ENCODE measurements around the gene ZMYND11.

DNA sequence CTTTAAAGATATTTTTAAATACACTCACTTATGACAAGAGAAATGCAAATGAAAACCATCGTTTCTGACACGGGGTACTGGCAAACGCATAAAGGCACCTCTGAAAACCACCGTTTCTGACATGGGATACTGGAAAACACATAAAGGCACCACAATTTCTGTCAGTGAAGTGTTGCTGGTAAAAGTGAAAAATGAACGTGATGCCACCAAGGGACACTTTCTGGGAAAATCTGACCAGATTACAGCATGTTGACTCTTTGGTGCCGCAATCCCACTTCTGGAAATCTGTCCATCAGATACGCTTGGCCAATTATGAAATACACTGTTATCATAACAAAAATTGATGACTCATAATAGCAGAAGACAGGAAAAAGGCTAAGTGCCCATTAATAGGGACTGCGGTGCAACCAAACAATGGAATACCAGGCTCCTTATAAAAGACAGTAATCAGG, 131.7 kb downstream of the ZMYND11 start:
- no peak for TF ChIP-seq NRF1 (IDR thresholded peaks at IDR 0.05; ENCODE audit: low read depth, low read length)
- TF ChIP-seq, protein P1, sequence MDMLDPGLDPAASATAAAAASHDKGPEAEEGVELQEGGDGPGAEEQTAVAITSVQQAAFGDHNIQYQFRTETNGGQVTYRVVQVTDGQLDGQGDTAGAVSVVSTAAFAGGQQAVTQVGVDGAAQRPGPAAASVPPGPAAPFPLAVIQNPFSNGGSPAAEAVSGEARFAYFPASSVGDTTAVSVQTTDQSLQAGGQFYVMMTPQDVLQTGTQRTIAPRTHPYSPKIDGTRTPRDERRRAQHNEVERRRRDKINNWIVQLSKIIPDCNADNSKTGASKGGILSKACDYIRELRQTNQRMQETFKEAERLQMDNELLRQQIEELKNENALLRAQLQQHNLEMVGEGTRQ (IDR thresholded peaks at IDR 0.05; ENCODE audit: borderline replicate concordance, low read depth, low read length): no peak
- TF ChIP-seq ZBTB33 (IDR thresholded peaks at IDR 0.05; ENCODE audit: borderline replicate concordance, low read depth): no peak
- TF ChIP-seq RFX5 (IDR thresholded peaks at IDR 0.05; ENCODE audit: low read length): no peak
- TF ChIP-seq GATA2 (CRISPR knock-in tag; IDR thresholded peaks at IDR 0.05): peak; percentile 63
- TF ChIP-seq, protein P2, sequence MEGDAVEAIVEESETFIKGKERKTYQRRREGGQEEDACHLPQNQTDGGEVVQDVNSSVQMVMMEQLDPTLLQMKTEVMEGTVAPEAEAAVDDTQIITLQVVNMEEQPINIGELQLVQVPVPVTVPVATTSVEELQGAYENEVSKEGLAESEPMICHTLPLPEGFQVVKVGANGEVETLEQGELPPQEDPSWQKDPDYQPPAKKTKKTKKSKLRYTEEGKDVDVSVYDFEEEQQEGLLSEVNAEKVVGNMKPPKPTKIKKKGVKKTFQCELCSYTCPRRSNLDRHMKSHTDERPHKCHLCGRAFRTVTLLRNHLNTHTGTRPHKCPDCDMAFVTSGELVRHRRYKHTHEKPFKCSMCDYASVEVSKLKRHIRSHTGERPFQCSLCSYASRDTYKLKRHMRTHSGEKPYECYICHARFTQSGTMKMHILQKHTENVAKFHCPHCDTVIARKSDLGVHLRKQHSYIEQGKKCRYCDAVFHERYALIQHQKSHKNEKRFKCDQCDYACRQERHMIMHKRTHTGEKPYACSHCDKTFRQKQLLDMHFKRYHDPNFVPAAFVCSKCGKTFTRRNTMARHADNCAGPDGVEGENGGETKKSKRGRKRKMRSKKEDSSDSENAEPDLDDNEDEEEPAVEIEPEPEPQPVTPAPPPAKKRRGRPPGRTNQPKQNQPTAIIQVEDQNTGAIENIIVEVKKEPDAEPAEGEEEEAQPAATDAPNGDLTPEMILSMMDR (IDR thresholded peaks at IDR 0.05): no peak
- TF ChIP-seq POLR2AphosphoS5 (IDR thresholded peaks at IDR 0.05; ENCODE audit: low read depth, low read length): peak; percentile 24; the same call in 1 of the 2 replicates
- TF ChIP-seq CHD2 (IDR thresholded peaks at IDR 0.05; ENCODE audit: low read length, partially characterized antibody): peak; percentile 30

Measured in SK-N-SH (cell line).